Measurements from ENCODE around the gene LRRC56. TPM values are rescaled to one million over a fixed set of nuclear protein-coding genes. Genes with fewer than 3 reads are reported as not detected.

LRRC56 gene
- total and polyA plus RNA-seq, 2 of the 13 experiments (the other 11 are each of a cell fraction or from before 2014, with no cell fraction given): 0.11 to 0.29 TPM

DNA sequence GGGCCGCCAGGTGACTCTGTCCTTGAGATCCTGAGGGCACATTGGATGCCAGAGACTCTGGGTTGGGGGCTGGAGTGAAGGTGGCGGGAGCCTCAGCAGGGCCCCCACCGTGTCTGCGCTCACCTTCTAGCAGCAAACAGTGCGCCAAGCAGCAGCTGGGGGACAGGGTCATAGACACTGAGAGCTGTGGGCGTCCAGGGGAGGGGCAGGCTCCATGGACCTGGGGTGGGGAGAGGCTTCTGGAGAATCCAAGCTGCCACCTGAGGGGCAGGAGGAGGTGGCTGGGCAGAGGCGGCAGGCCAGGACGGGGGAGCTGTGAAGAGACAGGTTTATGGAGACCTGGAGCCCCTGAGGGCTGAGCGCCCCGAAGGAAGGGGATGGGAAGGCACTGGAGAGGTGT lies 47.0 kb downstream of the LRRC56 start:
- Histone ChIP-seq H3K9ac (ENCODE audit: insufficient read depth, low read depth, low read length) (no peak overlapping the region), H3K36me3 (replicated peaks in 1 of 2; ENCODE audit: control insufficient read depth in 1 of 2, insufficient read depth in 2 of 2, low read length in 2 of 2) (peaks cover 18 to 44% of the 10 kb centered on the region in 2 experiments), H3K79me2 (ENCODE audit: insufficient read depth, low read length) (peaks cover 54% of the 10 kb centered on the region), H3K4me2 (ENCODE audit: low read depth, low read length) (no peak overlapping the region), H3K4me1 (ENCODE audit: insufficient read depth, low read length) (peaks cover 68% of the 10 kb centered on the region), H3K4me3 (replicated peaks in 1 of 3; ENCODE audit: insufficient read depth in 1 of 3, low read depth in 2 of 3, low read length in 3 of 3) (no peak overlapping the region), H3K9me3 (ENCODE audit: low read length) (no peaks in the 10 kb centered on the region), H3K27ac (ENCODE audit: extremely low read length, insufficient read depth, low read length) (no peak overlapping the region), H4K20me1 (ENCODE audit: insufficient read depth, low read length) (peaks cover 39% of the 10 kb centered on the region), H2AFZ (ENCODE audit: low read length) (no peak overlapping the region), H3K27me3 (ENCODE audit: control insufficient read depth in 1 of 2, insufficient read depth in 2 of 2, low read length in 2 of 2) (no peaks in the 10 kb centered on the region)
- ChIA-PET CTCF (ENCODE audit: low intra/inter-chr PET ratio, low total read pairs) (no interaction called here), POLR2A (no interaction called here)
- DNase-seq (ENCODE audit: low spot score) (no peak), ATAC-seq (no peak), FAIRE-seq (no peak)
- intact Hi-C loops (cut with micrococcal nuclease; ENCODE audit: unreplicated experiment): no loop called here
- in situ Hi-C loops (cut with HindIII; ENCODE audit: extremely low pct_ligation_motif_present, low pct_unique_long_range_greater_than_20kb): no loop called here
- no TSS peak for BruUV-seq (replicated peaks)
- 97% methylated on average over 10 of the region's 10 CpGs for WGBS (ENCODE audit: low lambda C conversion rate)
- no peak for TF ChIP-seq RELA (CRISPR knock-in tag; IDR thresholded peaks at IDR 0.05)
- TF ChIP-seq POLR2A (IDR thresholded peaks at IDR 0.05; ENCODE audit: insufficient read depth in 1 of 2, low read depth in 2 of 2, low read length in 2 of 2): no peak
- no peak for TF ChIP-seq ZBTB7B (CRISPR knock-in tag; IDR thresholded peaks at IDR 0.05)
- TF ChIP-seq PRPF4 (IDR thresholded peaks at IDR 0.05; ENCODE audit: low read depth, low read length, poor library complexity, severe bottlenecking): no peak
- TF ChIP-seq ZFYVE20 (CRISPR knock-in tag; IDR thresholded peaks at IDR 0.05; ENCODE audit: borderline replicate concordance, low read depth): no peak
- TF ChIP-seq, protein P1, sequence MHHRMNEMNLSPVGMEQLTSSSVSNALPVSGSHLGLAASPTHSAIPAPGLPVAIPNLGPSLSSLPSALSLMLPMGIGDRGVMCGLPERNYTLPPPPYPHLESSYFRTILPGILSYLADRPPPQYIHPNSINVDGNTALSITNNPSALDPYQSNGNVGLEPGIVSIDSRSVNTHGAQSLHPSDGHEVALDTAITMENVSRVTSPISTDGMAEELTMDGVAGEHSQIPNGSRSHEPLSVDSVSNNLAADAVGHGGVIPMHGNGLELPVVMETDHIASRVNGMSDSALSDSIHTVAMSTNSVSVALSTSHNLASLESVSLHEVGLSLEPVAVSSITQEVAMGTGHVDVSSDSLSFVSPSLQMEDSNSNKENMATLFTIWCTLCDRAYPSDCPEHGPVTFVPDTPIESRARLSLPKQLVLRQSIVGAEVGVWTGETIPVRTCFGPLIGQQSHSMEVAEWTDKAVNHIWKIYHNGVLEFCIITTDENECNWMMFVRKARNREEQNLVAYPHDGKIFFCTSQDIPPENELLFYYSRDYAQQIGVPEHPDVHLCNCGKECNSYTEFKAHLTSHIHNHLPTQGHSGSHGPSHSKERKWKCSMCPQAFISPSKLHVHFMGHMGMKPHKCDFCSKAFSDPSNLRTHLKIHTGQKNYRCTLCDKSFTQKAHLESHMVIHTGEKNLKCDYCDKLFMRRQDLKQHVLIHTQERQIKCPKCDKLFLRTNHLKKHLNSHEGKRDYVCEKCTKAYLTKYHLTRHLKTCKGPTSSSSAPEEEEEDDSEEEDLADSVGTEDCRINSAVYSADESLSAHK (CRISPR knock-in tag; IDR thresholded peaks at IDR 0.05; ENCODE audit: borderline replicate concordance): no peak
- no peak for TF ChIP-seq SMAD9 (CRISPR knock-in tag; IDR thresholded peaks at IDR 0.05)
- TF ChIP-seq ZNF879 (CRISPR knock-in tag; IDR thresholded peaks at IDR 0.05): no peak
- no peak for TF ChIP-seq TAF15 (IDR thresholded peaks at IDR 0.05; ENCODE audit: low read depth, low read length, poor library complexity, severe bottlenecking)
- TF ChIP-seq AGO2 (optimal IDR thresholded peaks at IDR 0.05; ENCODE audit: low read depth, low read length): peak; percentile 63
- TF ChIP-seq ZNF256 (CRISPR knock-in tag; conservative IDR thresholded peaks at IDR 0.05): no peak
- TF ChIP-seq, protein P2, sequence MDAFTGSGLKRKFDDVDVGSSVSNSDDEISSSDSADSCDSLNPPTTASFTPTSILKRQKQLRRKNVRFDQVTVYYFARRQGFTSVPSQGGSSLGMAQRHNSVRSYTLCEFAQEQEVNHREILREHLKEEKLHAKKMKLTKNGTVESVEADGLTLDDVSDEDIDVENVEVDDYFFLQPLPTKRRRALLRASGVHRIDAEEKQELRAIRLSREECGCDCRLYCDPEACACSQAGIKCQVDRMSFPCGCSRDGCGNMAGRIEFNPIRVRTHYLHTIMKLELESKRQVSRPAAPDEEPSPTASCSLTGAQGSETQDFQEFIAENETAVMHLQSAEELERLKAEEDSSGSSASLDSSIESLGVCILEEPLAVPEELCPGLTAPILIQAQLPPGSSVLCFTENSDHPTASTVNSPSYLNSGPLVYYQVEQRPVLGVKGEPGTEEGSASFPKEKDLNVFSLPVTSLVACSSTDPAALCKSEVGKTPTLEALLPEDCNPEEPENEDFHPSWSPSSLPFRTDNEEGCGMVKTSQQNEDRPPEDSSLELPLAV (CRISPR knock-in tag; conservative IDR thresholded peaks at IDR 0.05; ENCODE audit: low read depth): no peak
- TF ChIP-seq, protein P3, sequence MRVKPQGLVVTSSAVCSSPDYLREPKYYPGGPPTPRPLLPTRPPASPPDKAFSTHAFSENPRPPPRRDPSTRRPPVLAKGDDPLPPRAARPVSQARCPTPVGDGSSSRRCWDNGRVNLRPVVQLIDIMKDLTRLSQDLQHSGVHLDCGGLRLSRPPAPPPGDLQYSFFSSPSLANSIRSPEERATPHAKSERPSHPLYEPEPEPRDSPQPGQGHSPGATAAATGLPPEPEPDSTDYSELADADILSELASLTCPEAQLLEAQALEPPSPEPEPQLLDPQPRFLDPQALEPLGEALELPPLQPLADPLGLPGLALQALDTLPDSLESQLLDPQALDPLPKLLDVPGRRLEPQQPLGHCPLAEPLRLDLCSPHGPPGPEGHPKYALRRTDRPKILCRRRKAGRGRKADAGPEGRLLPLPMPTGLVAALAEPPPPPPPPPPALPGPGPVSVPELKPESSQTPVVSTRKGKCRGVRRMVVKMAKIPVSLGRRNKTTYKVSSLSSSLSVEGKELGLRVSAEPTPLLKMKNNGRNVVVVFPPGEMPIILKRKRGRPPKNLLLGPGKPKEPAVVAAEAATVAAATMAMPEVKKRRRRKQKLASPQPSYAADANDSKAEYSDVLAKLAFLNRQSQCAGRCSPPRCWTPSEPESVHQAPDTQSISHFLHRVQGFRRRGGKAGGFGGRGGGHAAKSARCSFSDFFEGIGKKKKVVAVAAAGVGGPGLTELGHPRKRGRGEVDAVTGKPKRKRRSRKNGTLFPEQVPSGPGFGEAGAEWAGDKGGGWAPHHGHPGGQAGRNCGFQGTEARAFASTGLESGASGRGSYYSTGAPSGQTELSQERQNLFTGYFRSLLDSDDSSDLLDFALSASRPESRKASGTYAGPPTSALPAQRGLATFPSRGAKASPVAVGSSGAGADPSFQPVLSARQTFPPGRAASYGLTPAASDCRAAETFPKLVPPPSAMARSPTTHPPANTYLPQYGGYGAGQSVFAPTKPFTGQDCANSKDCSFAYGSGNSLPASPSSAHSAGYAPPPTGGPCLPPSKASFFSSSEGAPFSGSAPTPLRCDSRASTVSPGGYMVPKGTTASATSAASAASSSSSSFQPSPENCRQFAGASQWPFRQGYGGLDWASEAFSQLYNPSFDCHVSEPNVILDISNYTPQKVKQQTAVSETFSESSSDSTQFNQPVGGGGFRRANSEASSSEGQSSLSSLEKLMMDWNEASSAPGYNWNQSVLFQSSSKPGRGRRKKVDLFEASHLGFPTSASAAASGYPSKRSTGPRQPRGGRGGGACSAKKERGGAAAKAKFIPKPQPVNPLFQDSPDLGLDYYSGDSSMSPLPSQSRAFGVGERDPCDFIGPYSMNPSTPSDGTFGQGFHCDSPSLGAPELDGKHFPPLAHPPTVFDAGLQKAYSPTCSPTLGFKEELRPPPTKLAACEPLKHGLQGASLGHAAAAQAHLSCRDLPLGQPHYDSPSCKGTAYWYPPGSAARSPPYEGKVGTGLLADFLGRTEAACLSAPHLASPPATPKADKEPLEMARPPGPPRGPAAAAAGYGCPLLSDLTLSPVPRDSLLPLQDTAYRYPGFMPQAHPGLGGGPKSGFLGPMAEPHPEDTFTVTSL (CRISPR knock-in tag; IDR thresholded peaks at IDR 0.05; ENCODE audit: borderline replicate concordance): no peak
- TF ChIP-seq ZNF564 (CRISPR knock-in tag; IDR thresholded peaks at IDR 0.05): no peak
